Astrocyte (in vitro differentiated cells and primary cell): ENCODE results near the gene RTRAF. TPM values are rescaled to one million over a fixed set of nuclear protein-coding genes. Genes with fewer than 3 reads are reported as not detected.

Experiments
- DNase-seq: peaks from one replicate; pipeline ENCODE4 v3.0.0-alpha.2; 2010; ENCODE audit warnings: low read depth
- FAIRE-seq: peaks from 2 replicates; lab custom pipeline; 2011; peaks lifted over from hg19 to GRCh38; lab: Jason Lieb, UNC
- H2AFZ ChIP-seq: 2 replicates; pipeline ENCODE4 v1.6.0; 2012; ENCODE audit warnings: low read depth, low read length, inconsistent platforms
- H3K27ac ChIP-seq: 2 replicates; pipeline ENCODE4 v1.5.1; 2011; ENCODE audit warnings: low read depth, low read length, inconsistent platforms
- H3K27me3 ChIP-seq: 2 replicates; pipeline ENCODE4 v1.6.0; 2011; ENCODE audit warnings: low read length, inconsistent platforms; ENCODE audit not compliant: insufficient read depth
- H3K36me3 ChIP-seq: 2 replicates; pipeline ENCODE4 v1.5.1; 2011; ENCODE audit warnings: low read length, inconsistent platforms; ENCODE audit not compliant: insufficient read depth
- H3K4me1 ChIP-seq: 2 replicates; pipeline ENCODE4 v1.5.1; 2011; ENCODE audit warnings: low read length, inconsistent platforms; ENCODE audit not compliant: insufficient read depth
- H3K4me2 ChIP-seq: 2 replicates; pipeline ENCODE4 v1.6.0; 2012; ENCODE audit warnings: low read length, inconsistent platforms
- H3K4me3 ChIP-seq: 2 replicates; pipeline ENCODE4 v1.5.1; 2011; ENCODE audit warnings: low read depth, mild to moderate bottlenecking, low read length, inconsistent platforms; ENCODE audit not compliant: insufficient read depth
- H3K79me2 ChIP-seq: 2 replicates; pipeline ENCODE4 v1.6.0; 2012; ENCODE audit warnings: mild to moderate bottlenecking, low read length, inconsistent platforms; ENCODE audit not compliant: insufficient read depth
- H3K9ac ChIP-seq: 2 replicates; pipeline ENCODE4 v1.6.0; 2012; ENCODE audit warnings: mild to moderate bottlenecking, low read length, inconsistent platforms
- H3K9me3 ChIP-seq: 2 replicates; pipeline ENCODE4 v1.5.1; 2012; ENCODE audit warnings: low read depth, mild to moderate bottlenecking, low read length, inconsistent platforms; ENCODE audit not compliant: insufficient read depth
- H4K20me1 ChIP-seq: 2 replicates; pipeline ENCODE4 v1.6.0; 2012; ENCODE audit warnings: low read length, inconsistent platforms; ENCODE audit not compliant: insufficient read depth
- H3K27ac Mint-ChIP-seq: one replicate; pipeline ENCODE4 v1.8.0; 2021; ENCODE audit warnings: mild to moderate bottlenecking, mixed read lengths; ENCODE audit not compliant: unreplicated experiment
- H3K27me3 Mint-ChIP-seq: one replicate; pipeline ENCODE4 v1.8.0; 2021; ENCODE audit warnings: low read depth, mixed read lengths; ENCODE audit not compliant: unreplicated experiment
- H3K36me3 Mint-ChIP-seq: one replicate; pipeline ENCODE4 v1.8.0; 2021; ENCODE audit warnings: low read depth, mixed read lengths; ENCODE audit not compliant: unreplicated experiment
- H3K4me1 Mint-ChIP-seq: one replicate; pipeline ENCODE4 v1.8.0; 2021; ENCODE audit warnings: low read depth, mixed read lengths; ENCODE audit not compliant: unreplicated experiment
- H3K4me3 Mint-ChIP-seq: one replicate; pipeline ENCODE4 v1.8.0; 2021; ENCODE audit warnings: mild to moderate bottlenecking, moderate library complexity, mixed read lengths; ENCODE audit not compliant: unreplicated experiment
- H3K9me3 Mint-ChIP-seq: one replicate; pipeline ENCODE4 v1.8.0; 2021; ENCODE audit warnings: mild to moderate bottlenecking, mixed read lengths; ENCODE audit not compliant: unreplicated experiment
- EZH2 ChIP-seq: IDR thresholded peaks from 2 replicates; pipeline ENCODE4 v1.6.1; 2012; ENCODE audit warnings: mild to moderate bottlenecking, low read length, inconsistent platforms; ENCODE audit not compliant: insufficient read depth
- total RNA-seq: library from RNA; stranded (reverse); gene quantifications from 2 replicates; pipeline ENCODE4 v1.2.1, GENCODE V29; 2021
- TF ChIP-seq, protein P1 (sequence below): IDR thresholded peaks from 2 replicates; pipeline ENCODE4 v1.5.1; 2011; ENCODE audit warnings: low read depth, mild to moderate bottlenecking, inconsistent platforms, low read length, moderate library complexity; ENCODE audit not compliant: insufficient read depth

RTRAF gene
- total RNA-seq, 1 donor from 2014 or later = 224 TPM

DNA sequence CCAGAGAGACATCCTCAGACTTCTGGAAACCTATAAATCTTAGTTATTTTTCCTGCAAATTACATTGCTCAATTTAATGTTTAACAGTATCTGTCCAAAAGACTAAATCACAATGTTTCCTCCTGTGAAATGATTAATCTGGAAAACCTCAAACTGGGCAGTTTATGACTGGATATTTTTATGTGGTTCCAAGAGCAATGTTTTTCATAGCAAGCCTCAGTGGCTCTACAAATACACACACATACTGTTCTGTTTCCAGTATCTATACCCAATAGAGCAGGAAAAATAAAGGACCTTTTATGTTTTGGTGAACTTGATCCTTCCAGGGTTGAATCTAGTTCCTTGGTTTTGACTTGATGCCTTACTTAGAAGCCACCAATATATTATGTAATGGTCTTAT lies 70.3 kb downstream of the RTRAF start:
- peaks cover 6% of the 10 kb centered on the region for H3K36me3 ChIP-seq
- TF ChIP-seq, protein P1, sequence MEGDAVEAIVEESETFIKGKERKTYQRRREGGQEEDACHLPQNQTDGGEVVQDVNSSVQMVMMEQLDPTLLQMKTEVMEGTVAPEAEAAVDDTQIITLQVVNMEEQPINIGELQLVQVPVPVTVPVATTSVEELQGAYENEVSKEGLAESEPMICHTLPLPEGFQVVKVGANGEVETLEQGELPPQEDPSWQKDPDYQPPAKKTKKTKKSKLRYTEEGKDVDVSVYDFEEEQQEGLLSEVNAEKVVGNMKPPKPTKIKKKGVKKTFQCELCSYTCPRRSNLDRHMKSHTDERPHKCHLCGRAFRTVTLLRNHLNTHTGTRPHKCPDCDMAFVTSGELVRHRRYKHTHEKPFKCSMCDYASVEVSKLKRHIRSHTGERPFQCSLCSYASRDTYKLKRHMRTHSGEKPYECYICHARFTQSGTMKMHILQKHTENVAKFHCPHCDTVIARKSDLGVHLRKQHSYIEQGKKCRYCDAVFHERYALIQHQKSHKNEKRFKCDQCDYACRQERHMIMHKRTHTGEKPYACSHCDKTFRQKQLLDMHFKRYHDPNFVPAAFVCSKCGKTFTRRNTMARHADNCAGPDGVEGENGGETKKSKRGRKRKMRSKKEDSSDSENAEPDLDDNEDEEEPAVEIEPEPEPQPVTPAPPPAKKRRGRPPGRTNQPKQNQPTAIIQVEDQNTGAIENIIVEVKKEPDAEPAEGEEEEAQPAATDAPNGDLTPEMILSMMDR = no peak
- TF ChIP-seq EZH2 = no peak
- no peak overlapping the region for H3K9ac ChIP-seq
- no peaks in the 10 kb centered on the region for H3K36me3 Mint-ChIP-seq
- no peaks in the 10 kb centered on the region for H3K9me3 Mint-ChIP-seq
- H3K27ac ChIP-seq = no peak overlapping the region
- no peaks in the 10 kb centered on the region for H3K27me3 ChIP-seq
- FAIRE-seq (no peak), DNase-seq (peak; percentile 51)
- peaks cover 4% of the 10 kb centered on the region for H4K20me1 ChIP-seq
- H3K4me2 ChIP-seq = no peak overlapping the region
- no peaks in the 10 kb centered on the region for H3K9me3 ChIP-seq
- H2AFZ ChIP-seq = no peak overlapping the region
- H3K27ac Mint-ChIP-seq = no peak overlapping the region
- H3K4me1 ChIP-seq = peaks cover 11% of the 10 kb centered on the region
- no peak overlapping the region for H3K4me3 ChIP-seq
- peaks cover 5% of the 10 kb centered on the region for H3K79me2 ChIP-seq
- peaks cover 13% of the 10 kb centered on the region for H3K27me3 Mint-ChIP-seq
- peaks cover 11% of the 10 kb centered on the region for H3K4me1 Mint-ChIP-seq
- no peak overlapping the region for H3K4me3 Mint-ChIP-seq

DNA sequence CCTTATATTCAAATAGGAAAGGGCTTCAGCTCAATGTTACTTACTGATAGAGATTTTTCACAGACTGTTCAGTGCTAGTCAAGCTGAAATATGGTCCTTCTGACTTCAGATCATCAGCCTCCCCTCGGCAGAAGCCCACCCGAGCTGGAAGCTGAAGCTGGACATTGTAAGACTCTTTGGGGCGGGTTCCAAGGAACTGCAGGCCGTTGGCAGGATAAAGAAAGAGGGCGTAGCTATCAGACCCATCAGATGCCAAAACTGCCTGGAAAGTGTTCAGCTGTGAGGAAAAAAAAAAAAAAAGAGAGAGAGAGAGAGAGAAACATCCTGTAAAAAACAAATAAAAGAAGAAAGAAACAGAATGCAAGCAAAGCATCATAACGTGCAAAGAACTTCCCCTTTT lies 70.7 kb downstream of the RTRAF start:
- no peak for TF ChIP-seq EZH2
- TF ChIP-seq, protein P1 = no peak
- Histone ChIP-seq H3K27ac (no peak overlapping the region), H3K79me2 (peaks cover 5% of the 10 kb centered on the region), H3K9me3 (no peaks in the 10 kb centered on the region), H4K20me1 (peaks cover 4% of the 10 kb centered on the region), H3K4me3 (no peak overlapping the region), H3K4me1 (peaks cover 6% of the 10 kb centered on the region), H3K36me3 (peaks cover 6% of the 10 kb centered on the region), H3K9ac (no peak overlapping the region), H2AFZ (no peak overlapping the region), H3K4me2 (no peak overlapping the region), H3K27me3 (no peaks in the 10 kb centered on the region)
- FAIRE-seq (no peak), DNase-seq (no peak)
- H3K36me3 Mint-ChIP-seq = no peaks in the 10 kb centered on the region
- H3K4me1 Mint-ChIP-seq = peaks cover 11% of the 10 kb centered on the region
- H3K27ac Mint-ChIP-seq = no peak overlapping the region
- peaks cover 13% of the 10 kb centered on the region for H3K27me3 Mint-ChIP-seq
- H3K4me3 Mint-ChIP-seq = no peak overlapping the region
- no peaks in the 10 kb centered on the region for H3K9me3 Mint-ChIP-seq

Other genes starting within 250 kb of the RTRAF start
- 7.3 and 8.1 TPM in 2 replicates for gene GNG2, start 128.9 kb upstream of the RTRAF start, total RNA-seq
- gene NID2, start 79.5 kb downstream of the RTRAF start, total RNA-seq = 11.4 and 22.3 TPM in 2 replicates